RWPE1 (cell line): Measurements from ENCODE around the gene GMFB.

ENCODE experiments used
- CTCF ChIA-PET: fragments of 350-600 bp; sonication (Branson Sonifier 250); formaldehyde crosslinking; extraction: SDS; loops from one replicate; lab custom pipeline; 2021; lab: Yijun Ruan, JAX
- POLR2A ChIA-PET: fragments of 400-600 bp; formaldehyde crosslinking; extraction: SDS; loops from one replicate; lab custom pipeline; 2020; ENCODE audit warnings: antibody characterized with exemption; ENCODE audit not compliant: low non-redundant PET; lab: Yijun Ruan, JAX
- DNase-seq: peaks from one replicate; pipeline ENCODE4 v3.0.0; 2012; ENCODE audit warnings: low spot score
- H3K27ac ChIP-seq: fragments of 450-650 bp; 2 replicates; pipeline ENCODE4 v1.5.1; 2017
- TF ChIP-seq, protein P1 (sequence below): fragments of 450-650 bp; conservative IDR thresholded peaks from 2 replicates; pipeline ENCODE4 v1.5.1; 2017; ENCODE audit warnings: low read depth, mild to moderate bottlenecking

The GMFB gene

DNA sequence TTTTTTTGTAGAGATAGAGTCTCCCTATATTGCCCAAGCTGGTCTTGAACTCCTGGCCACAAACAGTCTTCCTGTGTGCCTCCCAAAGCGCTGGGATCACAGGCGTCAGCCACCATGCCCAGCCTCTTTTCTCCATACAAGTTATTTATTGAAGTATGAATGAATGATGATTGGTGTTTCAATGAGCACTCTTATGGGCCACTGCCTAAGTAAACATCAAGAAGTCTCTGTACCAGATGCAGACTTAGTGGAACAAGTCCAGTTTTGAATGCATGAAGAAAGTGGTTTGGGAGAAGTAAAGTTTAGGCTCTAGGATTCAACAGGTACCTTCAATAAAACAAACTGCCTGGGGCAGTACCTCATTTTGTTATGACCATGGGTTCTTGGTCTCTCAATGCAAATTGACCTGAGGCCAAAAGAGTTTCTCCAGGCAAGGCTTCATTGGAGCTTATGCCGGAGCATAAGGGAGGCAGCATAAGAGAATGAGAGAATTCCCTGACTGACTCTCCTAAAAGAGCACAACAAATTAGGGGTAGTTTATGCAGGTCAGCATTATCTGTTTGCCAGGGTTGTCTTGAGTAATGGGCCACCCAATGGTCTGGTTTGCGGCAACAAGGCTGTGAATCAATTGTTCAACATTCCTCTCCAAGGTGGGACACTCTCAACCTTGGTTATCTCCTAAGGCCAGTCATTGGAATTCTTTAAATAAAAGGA, 1.1 kb upstream of the GMFB start:
- no peak for DNase-seq
- ChIA-PET POLR2A (no interaction called here), CTCF (interaction anchor here (0.7 kb wide), 1 partner anchor 12 kb away, joined by 3 read pairs; no protein-coding TSS in a partner anchor)
- H3K27ac ChIP-seq = peak overlapping the region; percentile 99
- TF ChIP-seq, protein P1, sequence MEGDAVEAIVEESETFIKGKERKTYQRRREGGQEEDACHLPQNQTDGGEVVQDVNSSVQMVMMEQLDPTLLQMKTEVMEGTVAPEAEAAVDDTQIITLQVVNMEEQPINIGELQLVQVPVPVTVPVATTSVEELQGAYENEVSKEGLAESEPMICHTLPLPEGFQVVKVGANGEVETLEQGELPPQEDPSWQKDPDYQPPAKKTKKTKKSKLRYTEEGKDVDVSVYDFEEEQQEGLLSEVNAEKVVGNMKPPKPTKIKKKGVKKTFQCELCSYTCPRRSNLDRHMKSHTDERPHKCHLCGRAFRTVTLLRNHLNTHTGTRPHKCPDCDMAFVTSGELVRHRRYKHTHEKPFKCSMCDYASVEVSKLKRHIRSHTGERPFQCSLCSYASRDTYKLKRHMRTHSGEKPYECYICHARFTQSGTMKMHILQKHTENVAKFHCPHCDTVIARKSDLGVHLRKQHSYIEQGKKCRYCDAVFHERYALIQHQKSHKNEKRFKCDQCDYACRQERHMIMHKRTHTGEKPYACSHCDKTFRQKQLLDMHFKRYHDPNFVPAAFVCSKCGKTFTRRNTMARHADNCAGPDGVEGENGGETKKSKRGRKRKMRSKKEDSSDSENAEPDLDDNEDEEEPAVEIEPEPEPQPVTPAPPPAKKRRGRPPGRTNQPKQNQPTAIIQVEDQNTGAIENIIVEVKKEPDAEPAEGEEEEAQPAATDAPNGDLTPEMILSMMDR = no peak

DNA sequence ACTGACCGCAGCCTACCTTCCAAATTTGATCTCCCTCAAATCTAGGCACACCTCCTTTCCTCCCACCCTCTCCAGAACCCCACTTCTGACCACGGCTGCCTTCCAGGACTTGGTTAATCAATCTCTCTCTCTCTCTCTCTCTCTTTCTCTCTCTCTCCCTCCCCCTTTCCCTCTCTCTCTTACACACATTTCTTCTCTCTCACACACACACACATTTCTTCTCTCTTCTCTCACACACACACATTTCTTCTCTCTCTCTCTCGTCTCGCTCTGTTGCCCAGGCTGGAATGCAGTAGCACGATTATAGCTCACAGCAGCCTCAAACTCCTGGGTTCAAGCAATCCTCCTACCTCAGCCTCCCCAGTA, 521 bp upstream of the GMFB start:
- peak overlapping the region; percentile 99 for H3K27ac ChIP-seq
- DNase-seq = no peak
- TF ChIP-seq, protein P1 = no peak
- POLR2A ChIA-PET = no interaction called here
- CTCF ChIA-PET = interaction anchor here (0.6 to 0.7 kb wide), 2 partner anchors 13 to 31 kb away, joined by 3 read pairs; no protein-coding TSS in a partner anchor

DNA sequence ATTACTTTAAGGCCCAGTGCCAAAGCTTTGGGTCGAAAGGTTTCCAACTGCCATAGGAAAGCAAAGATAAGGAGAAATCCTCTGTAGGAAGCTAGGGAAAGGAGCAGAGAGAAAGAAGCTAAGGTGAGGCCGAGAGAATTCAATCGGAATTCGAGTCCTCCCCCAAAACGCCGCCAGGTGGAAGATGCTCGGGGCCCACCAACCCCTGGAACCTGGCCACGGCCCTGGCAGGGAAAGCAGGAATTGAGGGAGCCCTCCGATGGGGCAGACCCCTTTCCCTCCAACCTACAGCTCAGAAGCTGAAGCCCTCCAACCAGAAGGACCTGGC, 498 bp downstream of the GMFB start:
- ChIA-PET CTCF (interaction anchor here (0.6 kb wide), 1 partner anchor 22 kb away, joined by 3 read pairs; no protein-coding TSS in a partner anchor), POLR2A (interaction anchor here (0.6 to 1.0 kb wide), 3 partner anchors 21 to 42 kb away, joined by 3 to 4 read pairs (median 3); partner anchors contain the start of gene CGRRF1)
- TF ChIP-seq, protein P1 = no peak
- peak overlapping the region; percentile 99 for H3K27ac ChIP-seq
- peak; percentile 35 for DNase-seq

DNA sequence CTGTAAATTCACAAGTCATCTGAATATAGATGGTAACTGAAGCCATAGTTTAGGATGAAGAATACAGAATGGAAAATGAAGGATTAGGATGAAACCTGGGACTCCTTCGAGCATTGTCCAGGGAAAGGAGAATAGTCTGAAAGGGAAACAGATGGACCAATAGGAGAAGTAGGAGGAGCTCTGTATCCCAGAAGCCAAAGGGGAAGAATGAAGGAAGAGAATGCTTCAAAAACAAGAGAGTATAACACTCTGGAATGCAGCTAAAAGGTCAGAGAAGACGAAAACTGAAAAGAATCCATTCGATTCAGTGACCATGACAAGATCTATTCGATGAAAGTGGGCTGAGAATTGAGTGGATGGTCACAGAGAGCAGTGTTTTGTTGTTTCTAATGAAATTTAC, 1.0 kb downstream of the GMFB start:
- TF ChIP-seq, protein P1 = no peak
- POLR2A ChIA-PET = interaction anchor here (0.6 to 1.0 kb wide), 4 partner anchors 22 to 41 kb away, joined by 3 to 4 read pairs (median 3); partner anchors contain the start of gene CGRRF1
- peak overlapping the region; percentile 99 for H3K27ac ChIP-seq
- CTCF ChIA-PET = interaction anchor here (0.9 kb wide), 1 partner anchor 25 kb away, joined by 6 read pairs; no protein-coding TSS in a partner anchor
- peak; percentile 64 for DNase-seq

DNA sequence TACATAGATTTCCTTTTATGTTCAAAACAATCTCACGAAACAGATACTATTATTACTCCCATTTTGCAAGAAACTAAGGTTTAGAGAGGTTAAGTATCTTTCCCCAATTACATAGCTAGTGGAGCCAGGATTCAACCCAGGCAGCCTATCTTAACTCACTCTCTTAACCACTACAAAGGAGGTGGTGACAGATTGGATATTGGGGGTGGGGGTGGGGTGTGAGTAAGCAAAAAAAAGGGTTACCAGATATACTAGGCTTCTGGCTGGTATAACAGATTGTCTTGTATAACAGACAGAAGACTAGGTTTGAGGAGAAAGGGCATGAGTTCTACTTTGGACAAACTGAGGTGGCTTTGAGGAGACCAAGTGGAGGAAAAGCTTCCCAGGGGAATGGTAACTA, 2.1 kb downstream of the GMFB start:
- no peak for DNase-seq
- TF ChIP-seq, protein P1 = no peak
- CTCF ChIA-PET = no interaction called here
- POLR2A ChIA-PET = no interaction called here
- H3K27ac ChIP-seq = peak overlapping the region; percentile 99

DNA sequence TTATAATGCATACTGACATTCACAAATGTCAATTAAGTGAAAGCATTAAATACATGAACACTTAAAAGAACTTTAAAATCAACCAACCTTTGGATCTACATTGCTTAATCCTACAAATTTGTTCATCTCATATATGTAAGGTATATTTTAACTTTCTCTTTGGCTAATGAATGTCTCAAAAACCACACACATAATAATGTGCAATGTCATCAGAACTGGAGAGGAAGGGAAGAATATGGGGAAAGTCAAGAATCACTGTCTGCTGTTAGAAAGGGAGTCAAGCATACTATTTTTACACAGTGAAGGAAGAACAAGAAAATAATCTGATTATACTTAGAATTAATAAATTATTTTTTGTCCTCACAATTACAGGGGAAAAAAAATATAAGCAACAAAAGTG, 4.9 kb downstream of the GMFB start:
- no peak for DNase-seq
- TF ChIP-seq, protein P1 = no peak
- ChIA-PET CTCF (no interaction called here), POLR2A (no interaction called here)
- H3K27ac ChIP-seq = no peak overlapping the region
